ENCODE results near the gene CSDE1.

Gene CSDE1

DNA sequence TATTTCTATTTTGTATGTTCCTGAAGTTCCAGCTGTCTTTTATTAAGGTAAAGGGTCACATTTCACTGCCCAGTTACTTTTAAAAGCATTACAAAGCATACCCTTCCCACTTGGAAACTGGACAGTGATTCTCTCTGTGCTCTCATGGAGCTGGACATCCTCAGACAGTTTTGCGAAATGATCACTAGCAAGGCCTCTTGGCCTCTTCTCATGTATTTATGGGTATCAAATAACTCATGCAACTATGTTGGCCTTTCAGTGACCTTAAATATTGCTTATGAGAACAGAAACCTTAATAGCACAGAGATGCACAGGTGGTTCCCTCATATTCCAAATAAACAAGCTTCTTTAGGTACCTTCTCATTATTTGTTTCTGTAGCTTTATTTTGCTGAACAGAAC lies 54.5 kb downstream of the CSDE1 start:
- no peak for DNase-seq (ENCODE audit: low read depth in 1 of 2, low spot score in 1 of 2)

DNA sequence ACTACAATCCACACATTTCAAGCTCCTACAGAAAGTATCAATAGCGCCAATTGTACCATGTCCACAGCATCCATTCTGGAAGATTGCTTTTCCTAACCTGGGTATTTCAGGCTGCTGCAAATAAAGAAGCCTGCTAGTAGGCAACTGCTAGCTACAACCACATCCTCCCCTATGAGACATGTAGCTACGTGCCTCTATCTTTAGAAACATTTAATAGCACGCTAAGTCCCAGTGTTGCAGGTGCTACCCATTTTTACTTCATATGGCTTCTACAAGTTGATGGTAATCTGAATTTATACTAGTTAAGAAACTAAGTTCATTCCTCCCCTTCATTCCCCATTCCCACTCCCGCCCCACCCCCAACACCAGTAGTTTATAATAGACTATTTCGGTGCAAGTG lies 55.0 kb downstream of the CSDE1 start:
- DNase-seq (ENCODE audit: low read depth in 1 of 2, low spot score in 1 of 2) = no peak

DNA sequence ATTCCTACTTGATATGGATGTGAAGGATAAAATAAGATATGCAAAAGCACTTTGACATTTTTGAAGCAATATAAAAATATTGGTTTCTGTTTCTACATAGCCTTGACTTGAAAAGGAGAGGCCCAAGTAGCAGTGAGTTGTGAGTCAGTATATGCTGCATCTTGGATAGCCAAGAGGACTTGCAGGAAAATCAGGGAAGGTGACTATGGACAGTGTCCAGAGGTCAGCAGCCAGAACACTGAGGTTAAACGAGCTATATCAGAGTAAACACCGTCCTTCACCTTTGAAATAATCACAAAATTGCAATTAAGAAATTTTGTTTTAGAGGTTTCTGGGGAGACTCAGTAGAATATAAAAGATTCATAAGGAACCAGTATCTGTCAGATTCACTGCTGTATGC lies 55.9 kb downstream of the CSDE1 start:
- no peak for DNase-seq (ENCODE audit: low read depth in 1 of 2, low spot score in 1 of 2)

- DNase-seq (ENCODE audit: low read depth in 1 of 2, low spot score in 1 of 2) = no peak
Measured at GRCh38 chr1:114700036-114700600, 57.7 kb downstream of the CSDE1 start.

- DNase-seq (ENCODE audit: low read depth in 1 of 2, low spot score in 1 of 2) = no peak
Measured at GRCh38 chr1:114696810-114697209, 61.0 kb downstream of the CSDE1 start.

- no peak for DNase-seq (ENCODE audit: low read depth in 1 of 2, low spot score in 1 of 2)
Measured at GRCh38 chr1:114695430-114696058, 62.2 kb downstream of the CSDE1 start, which contains the start of gene AMPD1. AMPD1 (minus strand) TSS chr1:114695546; CDS start chr1:114695471, 75 bp downstream.

GRCh38 chr1:114694540-114695310 lies 63.1 kb downstream of the CSDE1 start:
- no peak for DNase-seq (ENCODE audit: low read depth in 1 of 2, low spot score in 1 of 2)

DNA sequence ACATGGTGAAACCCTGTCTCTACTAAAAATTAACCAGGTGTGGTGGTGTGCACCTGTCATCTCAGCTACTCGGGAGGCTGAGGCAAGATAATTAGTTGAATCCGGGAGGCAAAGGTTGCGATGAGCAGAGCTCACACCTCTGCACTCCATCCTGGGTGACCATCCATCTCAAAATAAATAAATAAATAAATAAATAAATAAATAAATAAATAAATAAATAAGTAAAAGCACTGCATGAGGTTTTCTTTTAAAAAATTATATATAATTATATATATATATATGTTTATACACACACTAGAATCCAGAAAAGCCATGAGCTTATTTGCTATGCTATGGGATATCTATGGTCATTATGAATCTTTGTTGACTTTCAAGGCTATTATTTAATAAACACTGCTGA lies 64.8 kb downstream of the CSDE1 start:
- no peak for DNase-seq (ENCODE audit: low read depth in 1 of 2, low spot score in 1 of 2)

- DNase-seq (ENCODE audit: low read depth in 1 of 2, low spot score in 1 of 2) = no peak
Measured at GRCh38 chr1:114691061-114691460, 66.7 kb downstream of the CSDE1 start.

DNA sequence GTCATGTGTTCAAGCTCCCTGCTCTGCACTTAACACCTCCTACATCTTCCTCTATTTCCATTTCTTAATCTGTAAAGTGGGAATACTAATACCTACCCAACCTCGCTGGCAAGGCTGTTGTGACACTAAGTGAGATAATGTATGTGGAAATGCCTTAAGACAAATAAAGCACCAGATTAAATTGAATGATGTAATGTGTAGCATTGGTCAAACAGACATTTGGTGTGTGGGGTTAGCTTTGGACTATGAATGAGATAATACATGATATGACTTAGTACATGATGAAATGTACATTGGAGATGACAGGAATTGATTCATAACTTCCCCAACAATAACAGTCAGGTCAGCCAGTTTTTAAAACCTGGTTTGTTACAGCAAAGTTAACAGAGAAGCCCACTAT lies 67.6 kb downstream of the CSDE1 start:
- DNase-seq (ENCODE audit: low read depth in 1 of 2, low spot score in 1 of 2) = no peak

DNA sequence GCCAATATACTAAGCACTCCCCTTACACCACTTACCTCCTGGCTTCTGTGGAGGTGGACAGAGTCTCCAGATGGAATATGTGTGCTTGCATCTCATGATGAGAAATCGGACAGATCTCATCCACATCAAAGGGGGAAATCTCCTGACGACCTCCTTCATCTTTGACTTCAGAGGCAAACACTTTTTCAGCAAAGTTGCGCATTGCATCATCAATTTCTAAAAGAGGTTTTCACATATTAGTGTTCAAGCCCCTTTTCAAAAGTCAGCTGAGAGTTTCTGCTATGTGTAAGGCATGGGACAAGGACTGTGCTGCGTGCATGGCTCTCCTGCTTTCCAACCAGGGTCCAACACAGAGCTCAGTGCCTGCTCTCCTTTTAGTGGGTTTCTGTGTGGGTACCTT lies 69.3 kb downstream of the CSDE1 start:
- DNase-seq (ENCODE audit: low read depth in 1 of 2, low spot score in 1 of 2) = no peak

DNA sequence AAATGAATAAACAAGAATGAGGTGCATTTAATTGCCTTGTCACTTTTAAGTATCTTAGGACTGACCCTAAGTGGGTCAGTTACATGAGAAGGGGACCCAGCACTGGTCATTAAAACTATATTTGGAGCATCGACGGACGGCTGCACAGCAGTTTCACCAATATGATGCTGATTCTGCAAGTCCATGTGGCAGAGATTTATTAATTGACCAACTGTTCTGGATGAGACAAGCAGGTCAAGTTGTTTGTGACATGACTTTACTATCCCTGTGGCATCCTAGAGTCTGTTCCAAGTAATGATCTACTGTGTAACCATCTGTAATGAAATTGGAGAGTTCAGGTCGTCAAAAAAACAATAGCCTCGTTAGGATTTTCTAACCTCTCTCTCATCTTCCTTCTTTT lies 71.9 kb downstream of the CSDE1 start:
- DNase-seq (ENCODE audit: low read depth in 1 of 2, low spot score in 1 of 2) = no peak

- DNase-seq (ENCODE audit: low read depth in 1 of 2, low spot score in 1 of 2) = no peak
Measured at GRCh38 chr1:114677691-114678090, 80.1 kb downstream of the CSDE1 start.

DNA sequence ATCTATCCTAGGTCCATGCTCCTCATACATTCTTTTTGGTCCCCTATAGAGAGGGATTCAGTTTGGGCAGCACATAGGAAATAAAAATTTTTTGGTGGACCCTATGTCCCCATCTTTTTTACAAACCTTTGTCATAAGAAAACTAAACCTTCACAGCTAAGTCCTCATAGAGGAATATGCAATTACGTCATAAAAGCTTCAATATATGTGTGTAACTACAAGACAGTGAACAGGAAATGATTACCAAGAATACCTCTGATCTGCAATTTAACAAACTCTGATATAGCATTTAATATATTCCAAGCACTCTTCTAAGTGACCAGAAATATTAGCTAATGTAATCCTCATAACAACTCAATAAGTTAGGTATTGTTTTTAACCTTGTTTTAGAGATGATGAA lies 81.7 kb downstream of the CSDE1 start:
- DNase-seq (ENCODE audit: low read depth in 1 of 2, low spot score in 1 of 2) = no peak

- no peak for DNase-seq (ENCODE audit: low read depth in 1 of 2, low spot score in 1 of 2)
Measured at GRCh38 chr1:114671939-114672275, 85.9 kb downstream of the CSDE1 start.

GRCh38 chr1:114671011-114671938 lies 86.5 kb downstream of the CSDE1 start:
- DNase-seq (ENCODE audit: low read depth in 1 of 2, low spot score in 1 of 2) = no peak

GRCh38 chr1:114670083-114671010 lies 87.4 kb downstream of the CSDE1 start:
- DNase-seq (ENCODE audit: low read depth in 1 of 2, low spot score in 1 of 2) = peak; percentile 69 to 81

- no peak for DNase-seq (ENCODE audit: low read depth in 1 of 2, low spot score in 1 of 2)
Measured at GRCh38 chr1:114669562-114670082, 88.2 kb downstream of the CSDE1 start, which contains the start of gene DENND2C. DENND2C (minus strand) TSS chr1:114670049; CDS start chr1:114625984, 44,065 bp downstream.

- DNase-seq (ENCODE audit: low read depth in 1 of 2, low spot score in 1 of 2) = no peak
Measured at GRCh38 chr1:114668784-114669561, 88.8 kb downstream of the CSDE1 start.

All from stimulated activated CD4-positive, alpha-beta T cell treated with anti-CD3 and anti-CD28 coated beads, Interleukin-15, amount 100 ng/mL, for 1 hour (primary cell).